Bone marrow (tissue), 2 donors: ENCODE results near the gene BUD23.
"Not testable (repeated sequence)": the region's sequence is repeated elsewhere in the genome, so short reads cannot be mapped to it uniquely, and the experiment has no call there.

ENCODE experiments used
- DNase-seq, 2 donors: peaks; one replicate each; lab custom pipeline; 2025; lab: John Stamatoyannopoulos, UW

BUD23 gene

GRCh38 chr7:73683056-73683787, at the start of gene BUD23, which contains the start of gene DNAJC30:
TSS of gene BUD23 (plus strand) at chr7:73683597. CDS start at chr7:73683626, 29 bp downstream.
TSS of gene DNAJC30 (minus strand) at chr7:73683453. CDS start at chr7:73683423, 30 bp downstream.
- peak; percentile 82 to 93 for DNase-seq

DNA sequence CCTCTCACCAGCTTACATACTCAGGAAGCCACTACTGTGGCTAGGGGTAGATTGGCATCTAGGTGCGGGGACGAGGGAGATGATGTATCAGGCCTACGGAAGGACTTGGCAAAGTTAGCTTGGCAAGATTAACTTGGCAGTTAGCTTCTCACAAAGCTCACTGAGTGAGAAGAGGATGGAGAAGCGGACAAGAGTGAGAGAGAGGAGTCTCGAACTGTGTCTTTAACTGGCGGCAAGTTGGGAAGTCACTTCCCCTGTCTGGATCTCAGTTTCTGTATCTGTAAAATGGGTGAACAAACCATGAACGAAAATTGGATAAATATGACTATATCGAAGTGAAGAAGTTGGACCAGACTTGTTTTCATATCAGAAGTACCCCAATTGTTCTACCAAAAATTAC, 49.6 kb upstream of the BUD23 start:
- DNase-seq = no peak

DNA sequence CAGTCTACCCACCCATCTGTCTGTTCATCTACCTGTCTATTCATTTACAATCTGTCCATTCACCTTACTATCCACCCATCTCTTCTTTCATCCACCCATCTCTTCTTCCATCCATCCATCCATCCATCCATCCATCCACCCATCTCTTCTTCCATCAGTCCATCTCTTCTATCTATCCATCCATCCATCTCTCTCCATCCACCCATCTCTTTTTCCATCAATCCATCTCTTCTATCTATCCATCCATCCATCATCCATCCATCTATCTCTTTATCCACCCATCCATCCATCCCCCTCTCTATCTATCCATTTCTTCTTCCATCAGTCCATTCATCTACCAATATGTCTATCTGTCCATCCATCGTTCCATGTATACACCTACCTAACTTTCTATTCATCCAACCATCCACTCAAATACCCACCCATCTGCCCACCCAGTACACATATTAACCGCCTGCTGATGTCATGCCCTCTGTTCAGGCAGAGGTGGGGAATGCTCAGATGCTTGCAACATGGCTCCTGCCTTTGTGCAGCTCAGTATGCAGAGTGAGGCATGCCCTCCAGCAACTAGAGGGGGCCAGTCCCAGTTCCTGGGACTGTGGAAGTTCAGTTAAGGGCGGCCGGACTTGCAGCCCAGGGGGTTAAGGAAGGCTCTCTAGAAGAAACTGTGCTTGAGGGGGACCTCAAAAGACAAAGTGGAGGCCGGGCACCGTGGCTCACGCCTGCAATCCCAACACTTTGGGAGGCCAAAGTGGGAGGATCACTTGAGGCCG, 47.8 kb upstream of the BUD23 start:
- DNase-seq = no peak

GRCh38 chr7:73638911-73639310, 44.5 kb upstream of the BUD23 start:
- no peak for DNase-seq

DNA sequence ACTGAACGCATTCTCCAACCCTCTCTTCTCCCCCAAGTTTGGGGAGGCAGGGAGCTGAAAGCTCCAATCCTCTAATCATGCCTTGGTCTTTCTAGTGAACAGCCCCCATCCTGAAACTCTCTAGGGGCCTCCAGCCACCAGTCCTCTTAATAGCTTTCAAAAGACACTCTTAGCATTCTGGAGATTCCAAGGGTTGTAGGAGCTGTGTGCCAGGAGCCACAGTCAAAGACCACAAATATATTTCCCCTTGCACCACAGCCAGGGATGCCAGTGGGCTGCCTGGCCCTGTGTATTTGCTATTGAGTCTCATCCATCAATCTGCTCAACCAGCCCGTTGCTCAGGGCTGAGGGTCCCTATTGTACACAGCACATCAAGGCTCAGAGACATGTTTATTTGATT, 40.6 kb upstream of the BUD23 start:
- no peak for DNase-seq

- DNase-seq = no peak
These were observed 38.6 kb upstream of the BUD23 start for GRCh38 chr7:73644688-73645286.

DNA sequence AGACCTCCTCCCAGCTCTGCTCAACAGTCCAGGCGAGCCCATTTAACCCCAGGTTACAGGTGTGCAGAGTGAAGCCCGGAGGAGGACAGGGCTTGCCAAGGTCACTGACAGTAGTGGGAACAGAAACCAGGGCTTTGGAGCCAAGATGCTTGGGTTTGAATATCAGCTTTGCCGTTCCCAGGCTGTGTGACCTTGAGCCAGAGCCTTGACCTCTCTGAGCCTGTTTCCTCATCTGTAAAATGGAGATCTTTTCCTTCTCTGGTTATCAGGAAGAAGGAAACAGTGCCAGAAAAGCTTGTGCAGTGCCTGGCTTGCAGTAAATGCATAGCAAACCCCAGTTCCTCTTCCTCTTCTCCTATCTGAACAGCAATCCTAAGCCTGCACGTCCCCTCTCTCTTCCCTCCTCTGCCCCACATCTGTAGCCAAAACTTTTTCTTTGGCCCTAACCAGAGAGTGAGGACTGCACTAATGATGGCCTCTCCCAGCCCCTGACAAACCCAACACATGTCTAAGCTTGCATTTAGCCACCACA, 37.7 kb upstream of the BUD23 start:
- DNase-seq = no peak

- no peak for DNase-seq
These were observed 36.3 kb upstream of the BUD23 start for GRCh38 chr7:73646785-73647724.

- DNase-seq = no peak
These were observed 35.4 kb upstream of the BUD23 start for GRCh38 chr7:73647725-73648592.

- no peak for DNase-seq
These were observed 34.6 kb upstream of the BUD23 start for GRCh38 chr7:73648593-73649332.

DNA sequence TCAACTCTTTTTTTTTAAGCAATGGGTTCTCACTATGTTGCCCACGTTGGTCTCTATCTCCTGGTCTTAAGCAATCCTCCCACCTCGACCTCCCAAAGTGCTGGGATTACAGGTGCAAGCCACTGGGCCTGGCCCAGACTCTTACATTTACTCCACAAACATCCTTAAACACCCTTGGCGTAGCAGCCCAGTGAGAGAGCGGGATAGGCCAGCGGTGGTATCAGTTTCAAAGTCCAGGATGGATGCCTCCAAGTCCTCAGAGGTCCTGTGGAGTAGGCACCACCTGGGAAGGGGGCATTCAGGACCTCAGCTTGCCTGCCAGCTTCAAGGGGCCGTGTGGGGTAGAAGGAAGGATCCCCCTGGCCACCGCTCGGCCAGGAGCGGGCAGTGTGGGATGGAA, 33.8 kb upstream of the BUD23 start:
- no peak for DNase-seq

- DNase-seq = no peak
These were observed 32.9 kb upstream of the BUD23 start for GRCh38 chr7:73650524-73650923.

DNA sequence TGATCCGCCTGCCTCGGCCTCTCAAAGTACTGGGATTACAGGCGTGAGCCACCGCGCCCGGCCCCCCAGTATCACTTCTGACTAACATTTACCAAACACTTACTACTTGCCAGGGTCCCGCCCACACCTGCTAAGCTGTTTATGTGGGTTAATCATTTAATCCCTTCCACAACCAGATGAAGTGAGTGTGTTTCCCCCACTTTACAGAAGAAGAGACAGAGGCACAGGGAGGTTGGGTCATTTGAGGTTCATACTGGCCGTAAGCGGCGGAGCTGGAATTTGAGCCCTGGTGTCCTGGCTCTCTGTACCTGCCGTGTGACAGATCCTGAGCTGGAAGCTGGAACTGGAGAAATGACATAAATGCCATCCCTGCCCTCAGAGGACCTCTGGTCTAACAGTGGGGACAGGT, 30.9 kb upstream of the BUD23 start:
- DNase-seq = no peak

DNA sequence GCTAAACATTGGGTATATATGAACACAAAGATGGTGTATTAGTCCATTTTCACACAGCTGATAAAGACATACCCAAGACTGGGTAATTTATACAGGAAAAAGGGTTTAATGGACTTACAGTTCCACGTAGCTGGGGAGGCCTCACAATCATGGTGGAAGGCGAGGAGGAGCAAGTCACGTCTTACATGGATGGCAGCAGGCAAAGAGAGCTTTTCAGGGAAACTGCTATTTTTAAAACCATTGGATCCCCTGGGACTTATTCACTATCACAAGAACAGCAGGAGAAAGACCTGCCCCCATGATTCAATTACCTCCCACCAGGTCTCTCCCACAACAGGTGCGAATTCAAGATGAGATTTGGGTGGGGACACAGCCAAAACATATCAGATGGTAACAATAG, 28.1 kb upstream of the BUD23 start:
- DNase-seq = not testable (repeated sequence)

- no peak for DNase-seq
These were observed 23.4 kb upstream of the BUD23 start for GRCh38 chr7:73659983-73660382.

DNA sequence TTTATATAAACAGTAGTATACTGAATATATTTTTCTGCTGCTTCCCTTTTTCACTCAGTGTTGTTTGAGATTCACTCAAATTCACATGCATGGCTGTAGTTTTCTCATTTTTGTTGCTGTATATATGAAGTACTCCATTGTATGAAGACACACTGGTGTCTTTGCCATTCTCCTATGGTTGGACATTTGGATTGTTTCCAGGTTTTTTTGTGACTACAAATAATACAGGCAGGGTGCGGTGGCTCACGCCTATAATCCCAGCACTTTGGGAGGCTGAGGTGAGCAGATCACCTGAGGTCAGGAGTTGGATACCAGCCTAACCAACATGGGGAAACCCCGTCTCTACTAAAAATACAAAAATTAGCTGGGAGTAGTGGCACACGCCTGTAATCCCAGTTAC, 22.8 kb upstream of the BUD23 start:
- not testable (repeated sequence) for DNase-seq

DNA sequence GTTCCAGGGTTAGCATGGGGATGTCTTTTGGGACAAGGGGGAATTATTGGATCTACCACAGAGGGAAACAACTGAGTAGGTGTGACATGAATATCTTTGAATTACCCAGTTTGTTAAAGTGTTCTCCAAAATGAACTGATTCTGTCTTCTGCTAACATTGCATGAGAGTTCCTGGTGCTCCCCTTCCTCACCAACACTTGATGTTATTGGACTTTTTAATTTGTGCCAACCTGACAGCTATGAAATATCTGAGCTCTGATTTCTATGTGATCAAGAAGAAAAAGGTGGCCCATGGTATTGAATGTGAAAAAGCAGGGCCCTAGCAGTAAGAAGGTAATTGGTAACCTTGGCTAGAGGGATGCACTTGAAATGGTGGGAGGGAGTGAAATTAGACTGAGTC, 20.4 kb upstream of the BUD23 start:
- no peak for DNase-seq

DNA sequence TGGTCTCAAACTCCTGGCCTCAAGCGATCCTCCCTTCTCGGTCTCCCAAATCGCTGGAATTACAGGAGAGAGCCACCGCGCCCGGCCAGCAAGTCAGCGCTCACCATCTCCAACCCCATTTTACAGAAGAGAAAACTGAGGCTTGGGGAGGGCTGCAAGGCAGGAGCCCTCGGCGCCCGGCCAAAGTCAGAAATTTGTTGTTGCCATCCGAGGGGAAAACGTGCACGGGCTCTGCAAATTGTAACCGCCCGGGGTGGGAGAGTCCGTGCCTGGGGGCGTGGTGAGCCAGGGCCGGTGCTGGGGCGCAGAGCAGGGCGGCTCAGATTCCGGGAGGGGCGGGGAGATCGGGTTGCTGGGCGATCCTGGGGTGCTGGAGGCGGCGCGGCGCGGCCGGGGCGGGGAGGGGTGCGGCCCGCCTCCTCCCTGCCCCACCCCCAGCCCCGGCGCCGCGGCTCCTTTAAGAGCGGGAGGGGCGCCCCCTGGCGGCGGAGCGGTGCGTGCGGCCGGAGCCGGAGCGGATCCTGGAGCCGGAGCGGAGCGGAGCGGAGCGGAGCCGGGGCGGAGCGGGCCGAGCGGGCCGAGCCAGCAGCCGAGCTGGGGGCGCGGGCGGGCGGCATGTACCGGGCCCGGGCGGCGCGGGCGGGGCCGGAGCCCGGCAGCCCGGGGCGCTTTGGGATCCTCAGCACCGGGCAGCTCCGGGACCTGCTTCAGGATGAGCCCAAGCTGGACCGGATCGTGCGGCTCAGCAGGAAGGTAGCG, 15.9 kb upstream of the BUD23 start, which contains the start of gene VPS37D:
VPS37D (plus strand) TSS at position 488 of the 759 bp plus-strand sequence; CDS start at position 616, 128 bp downstream.
- peak; percentile 56 to 78 for DNase-seq
